GM06990 (cell line): ENCODE data around the gene COQ8B.
"Not testable (repeated sequence)": the region's sequence is repeated elsewhere in the genome, so short reads cannot be mapped to it uniquely, and the experiment has no call there.

Source experiments
- DNase-seq: peaks from one replicate; pipeline ENCODE4 v3.0.0-alpha.2; 2011; ENCODE audit not compliant: insufficient read length; ENCODE audit errors: extremely low read depth
- H3K27me3 ChIP-seq: replicated peaks from 2 replicates; pipeline ENCODE4 v1.6.0; 2011; ENCODE audit warnings: low read length; ENCODE audit not compliant: control insufficient read depth, insufficient read depth
- H3K36me3 ChIP-seq: 2 replicates; pipeline ENCODE4 v1.5.1; 2011; ENCODE audit warnings: low read length; ENCODE audit not compliant: control insufficient read depth, insufficient read depth
- H3K4me3 ChIP-seq: replicated peaks from 2 replicates; pipeline ENCODE4 v1.5.1; 2011; ENCODE audit warnings: low read depth, mild to moderate bottlenecking, control low read depth, low read length
- TF ChIP-seq, protein P1 (sequence below): IDR thresholded peaks from 2 replicates; pipeline ENCODE4 v1.5.1; 2011; ENCODE audit warnings: low read length, control low read depth, mild to moderate bottlenecking, inconsistent platforms; ENCODE audit not compliant: insufficient read depth, poor library complexity, severe bottlenecking

Gene COQ8B

DNA sequence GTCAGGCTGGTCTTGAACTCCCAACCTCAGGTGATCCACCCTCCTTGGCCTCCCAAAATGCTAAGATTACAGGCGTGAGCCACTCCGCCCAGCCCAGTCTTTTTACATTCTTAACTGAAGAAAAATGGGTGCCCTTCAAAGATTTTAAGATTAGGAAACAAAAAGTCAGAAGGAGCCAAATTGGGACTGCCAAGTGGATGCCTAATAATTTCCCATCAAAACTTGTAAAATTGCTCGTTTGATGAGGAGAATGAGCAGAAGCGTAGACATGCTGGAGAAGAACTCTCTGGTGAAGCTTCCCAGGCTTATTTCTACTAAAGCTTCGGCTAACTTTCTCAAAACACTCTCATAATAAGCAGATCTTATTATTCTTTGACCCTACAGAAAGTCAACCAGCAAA, 57.6 kb downstream of the COQ8B start:
- TF ChIP-seq, protein P1, sequence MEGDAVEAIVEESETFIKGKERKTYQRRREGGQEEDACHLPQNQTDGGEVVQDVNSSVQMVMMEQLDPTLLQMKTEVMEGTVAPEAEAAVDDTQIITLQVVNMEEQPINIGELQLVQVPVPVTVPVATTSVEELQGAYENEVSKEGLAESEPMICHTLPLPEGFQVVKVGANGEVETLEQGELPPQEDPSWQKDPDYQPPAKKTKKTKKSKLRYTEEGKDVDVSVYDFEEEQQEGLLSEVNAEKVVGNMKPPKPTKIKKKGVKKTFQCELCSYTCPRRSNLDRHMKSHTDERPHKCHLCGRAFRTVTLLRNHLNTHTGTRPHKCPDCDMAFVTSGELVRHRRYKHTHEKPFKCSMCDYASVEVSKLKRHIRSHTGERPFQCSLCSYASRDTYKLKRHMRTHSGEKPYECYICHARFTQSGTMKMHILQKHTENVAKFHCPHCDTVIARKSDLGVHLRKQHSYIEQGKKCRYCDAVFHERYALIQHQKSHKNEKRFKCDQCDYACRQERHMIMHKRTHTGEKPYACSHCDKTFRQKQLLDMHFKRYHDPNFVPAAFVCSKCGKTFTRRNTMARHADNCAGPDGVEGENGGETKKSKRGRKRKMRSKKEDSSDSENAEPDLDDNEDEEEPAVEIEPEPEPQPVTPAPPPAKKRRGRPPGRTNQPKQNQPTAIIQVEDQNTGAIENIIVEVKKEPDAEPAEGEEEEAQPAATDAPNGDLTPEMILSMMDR, result no peak
- Histone ChIP-seq H3K36me3 (no peaks in the 10 kb centered on the region), H3K27me3 (no peaks in the 10 kb centered on the region), H3K4me3 (no peak overlapping the region)
- DNase-seq, result no peak

DNA sequence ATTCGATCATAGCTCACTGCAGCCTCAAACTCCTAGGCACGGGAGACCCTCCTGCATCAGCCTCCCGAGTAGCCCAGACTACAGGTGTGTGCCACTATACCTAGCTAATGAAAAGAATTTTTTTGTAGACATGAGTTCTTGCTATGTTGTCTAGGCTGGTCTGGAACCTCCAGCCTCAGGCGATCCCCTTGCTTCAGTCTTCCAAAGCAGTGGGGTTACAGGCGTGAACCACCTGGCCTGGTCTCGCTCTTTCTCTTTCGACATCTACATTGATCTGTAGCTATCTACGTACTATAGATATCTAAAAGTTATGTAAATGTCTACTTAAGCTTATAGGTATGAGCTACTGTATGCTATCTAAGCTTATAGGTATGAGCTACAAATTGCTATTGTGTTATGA, 58.7 kb downstream of the COQ8B start:
- no peaks in the 10 kb centered on the region for H3K36me3 ChIP-seq
- no peak overlapping the region for H3K4me3 ChIP-seq
- TF ChIP-seq, protein P1, result no peak
- DNase-seq, result no peak
- no peaks in the 10 kb centered on the region for H3K27me3 ChIP-seq

DNA sequence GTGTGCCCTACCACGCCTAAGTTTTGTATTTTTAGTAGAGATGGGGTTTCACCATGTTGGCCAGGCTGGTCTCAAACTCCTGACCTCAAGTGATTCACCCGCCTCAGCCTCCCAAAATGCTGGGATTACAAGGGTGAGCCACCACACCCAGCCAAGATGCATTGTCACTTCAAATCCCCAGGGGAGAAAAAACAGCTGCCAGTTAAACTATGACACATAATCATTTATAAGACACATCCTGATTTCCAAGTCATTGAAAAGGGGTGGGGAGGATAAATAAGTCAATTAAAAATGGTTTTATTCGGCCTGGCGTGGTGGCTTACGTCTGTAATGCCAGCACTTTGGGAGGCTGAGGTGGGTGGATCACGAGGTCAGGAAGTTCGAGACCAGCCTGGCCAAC, 61.0 kb downstream of the COQ8B start:
- H3K36me3 ChIP-seq, H3K27me3 ChIP-seq, DNase-seq, H3K4me3 ChIP-seq: not testable (repeated sequence)

GRCh38 chr19:40652303-40652702, 64.4 kb downstream of the COQ8B start:
- H3K4me3 ChIP-seq, H3K27me3 ChIP-seq, H3K36me3 ChIP-seq, DNase-seq: not testable (repeated sequence)

DNA sequence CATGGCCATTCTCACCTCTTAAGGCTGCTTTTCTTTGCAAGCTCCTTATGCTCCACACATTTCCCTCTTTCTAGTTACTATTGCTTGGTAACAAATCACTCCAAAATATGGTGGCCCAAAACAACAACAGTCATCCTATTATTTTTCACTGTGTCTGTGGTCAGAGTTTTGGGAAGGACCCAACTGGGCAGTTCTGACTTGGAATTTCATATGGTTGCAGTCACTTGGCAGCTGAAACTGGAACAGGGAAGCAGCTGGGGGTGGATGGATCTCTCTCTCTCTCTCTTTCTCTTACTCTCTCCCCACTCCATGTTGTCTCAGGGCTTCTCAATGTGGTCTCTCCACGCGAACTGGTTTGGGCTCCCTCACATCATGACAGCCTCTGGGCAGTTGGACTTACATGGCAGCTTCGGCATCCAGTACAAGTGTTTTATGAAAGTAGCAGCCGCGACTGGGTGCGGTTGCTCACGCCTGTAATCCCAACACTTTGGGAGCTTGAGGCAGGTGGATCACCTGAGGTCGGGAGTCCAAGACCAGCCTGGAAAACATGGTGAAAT, 65.9 kb downstream of the COQ8B start:
- Histone ChIP-seq H3K4me3 (no peak overlapping the region), H3K27me3 (no peaks in the 10 kb centered on the region), H3K36me3 (no peaks in the 10 kb centered on the region)
- no peak for DNase-seq
- TF ChIP-seq, protein P1, result no peak

DNA sequence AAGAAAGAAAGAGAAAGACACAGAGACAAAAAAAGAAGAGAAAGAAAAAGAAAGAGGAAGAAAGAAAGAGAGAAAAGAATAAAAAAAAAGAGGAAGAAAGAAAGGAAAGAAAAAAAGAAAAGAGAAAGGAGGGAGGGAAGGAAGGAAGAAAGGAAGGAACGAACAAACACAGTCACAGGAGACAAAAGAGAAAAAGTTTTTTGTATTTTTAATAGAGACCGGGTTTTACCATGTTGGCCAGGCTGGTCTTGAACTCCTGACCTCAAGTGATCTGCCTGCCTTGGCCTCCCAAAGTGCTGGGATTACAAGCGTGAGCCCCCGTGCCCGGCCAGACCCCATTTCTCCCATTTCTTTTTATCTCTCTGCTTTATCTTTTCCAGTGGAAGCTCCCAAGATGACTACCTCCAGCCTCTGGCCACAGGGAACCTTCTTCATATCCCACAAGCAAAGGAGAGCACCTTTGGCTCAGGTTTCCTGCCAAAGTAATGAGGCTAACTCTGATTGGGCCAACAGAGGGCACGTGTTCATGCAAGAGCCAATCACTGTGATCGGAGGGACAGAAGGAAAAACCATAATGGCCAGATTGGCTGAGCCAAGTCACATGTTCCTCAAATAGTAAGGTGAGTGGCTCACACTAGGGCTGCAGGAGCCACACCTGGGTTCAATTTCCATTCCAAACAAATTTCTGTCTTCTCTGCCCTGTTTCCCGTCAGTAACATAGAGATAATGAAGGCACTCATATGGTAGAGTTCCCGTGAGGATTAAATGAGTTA, 66.6 kb downstream of the COQ8B start:
- not testable (repeated sequence) for DNase-seq, H3K27me3 ChIP-seq, H3K36me3 ChIP-seq, H3K4me3 ChIP-seq

GRCh38 chr19:40646743-40647254, 69.9 kb downstream of the COQ8B start:
- Histone ChIP-seq H3K4me3 (no peak overlapping the region), H3K27me3 (no peaks in the 10 kb centered on the region), H3K36me3 (no peaks in the 10 kb centered on the region)
- no peak for DNase-seq
- TF ChIP-seq, protein P1, result no peak
